ENCODE results near the gene TNFRSF12A.

TNFRSF12A gene

DNA sequence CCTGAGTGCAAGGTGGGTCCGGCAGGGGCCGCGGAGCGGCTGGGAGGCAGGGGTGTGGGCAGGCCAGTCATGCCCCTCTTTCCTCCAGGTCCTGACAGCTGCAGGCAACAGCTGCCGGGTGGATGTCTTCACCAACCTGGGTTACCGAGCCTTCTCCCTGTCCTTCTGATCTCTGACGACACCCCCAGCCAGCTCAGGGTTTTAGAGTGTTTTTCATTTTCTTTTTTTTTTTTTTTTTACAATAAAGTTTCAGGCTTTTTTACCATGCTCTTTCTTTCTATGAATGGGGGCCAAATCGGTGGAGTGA lies 7.3 kb downstream of the TNFRSF12A start:
- no peak for DNase-seq

DNA sequence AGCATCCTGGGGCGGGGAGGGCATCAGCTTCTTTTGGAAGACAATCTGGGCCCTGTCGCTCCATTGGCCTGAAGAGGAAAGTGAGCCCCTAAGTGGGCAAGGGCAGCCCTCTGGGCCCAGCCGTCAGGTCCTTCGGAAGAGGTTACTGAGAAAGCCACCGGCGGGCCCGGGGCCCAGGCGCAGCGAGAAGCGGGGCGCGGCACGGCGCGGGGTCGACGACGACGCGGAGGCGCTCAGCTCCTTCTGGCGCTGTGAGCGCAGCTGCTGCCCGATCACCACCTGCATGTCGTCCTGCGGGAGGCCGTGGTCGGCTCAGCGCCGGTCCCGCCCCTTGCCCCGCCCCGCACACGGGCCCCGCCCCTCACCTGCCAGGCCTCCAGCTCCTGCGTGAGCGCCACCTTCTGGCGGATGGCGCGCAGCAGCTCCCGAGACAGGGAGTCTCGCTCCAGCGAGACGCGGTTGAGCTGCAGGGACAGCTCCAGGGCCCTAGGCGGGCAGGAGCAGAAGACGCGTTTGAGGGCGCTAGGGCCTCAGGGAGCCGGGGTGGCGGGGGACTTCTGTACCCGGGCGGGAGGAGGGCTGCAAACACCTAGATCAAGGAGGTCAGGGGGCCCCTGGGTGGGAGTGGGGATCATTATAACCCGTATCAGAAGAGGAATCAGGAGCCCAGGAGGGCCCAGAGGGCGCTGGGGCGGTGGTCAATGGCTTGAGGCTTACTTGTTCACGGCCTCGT lies 8.0 kb downstream of the TNFRSF12A start:
- no peak for DNase-seq

DNA sequence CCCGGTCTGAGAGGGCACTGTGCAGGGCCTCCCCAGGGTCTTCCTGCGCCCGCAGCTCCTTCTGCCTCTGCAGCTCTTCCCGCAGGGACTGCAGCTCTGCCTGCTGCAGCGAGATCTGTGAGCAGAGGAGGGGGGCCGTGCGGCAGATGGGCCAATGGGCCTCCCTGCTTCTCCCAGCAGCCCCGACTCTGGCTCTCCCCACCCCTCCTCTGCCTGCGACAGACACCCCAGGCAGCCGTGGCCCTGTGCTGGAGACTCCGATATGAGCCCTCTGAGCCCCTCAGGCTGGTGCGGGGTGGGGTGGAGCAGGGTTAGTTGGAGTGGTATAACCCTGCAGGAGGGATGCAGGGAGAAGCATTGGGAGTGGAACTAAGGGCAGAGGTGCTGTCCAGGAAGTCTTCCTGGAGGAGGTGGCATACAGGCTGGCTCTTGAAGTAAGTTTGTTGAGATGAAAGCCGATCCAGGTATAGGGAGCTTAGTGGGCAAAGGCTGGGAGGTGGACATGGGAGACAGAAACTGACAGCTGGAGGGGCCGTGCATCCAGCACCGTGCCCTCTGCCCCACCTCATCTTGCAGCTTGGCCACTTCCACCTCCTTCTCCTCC lies 8.7 kb downstream of the TNFRSF12A start:
- DNase-seq = no peak

DNA sequence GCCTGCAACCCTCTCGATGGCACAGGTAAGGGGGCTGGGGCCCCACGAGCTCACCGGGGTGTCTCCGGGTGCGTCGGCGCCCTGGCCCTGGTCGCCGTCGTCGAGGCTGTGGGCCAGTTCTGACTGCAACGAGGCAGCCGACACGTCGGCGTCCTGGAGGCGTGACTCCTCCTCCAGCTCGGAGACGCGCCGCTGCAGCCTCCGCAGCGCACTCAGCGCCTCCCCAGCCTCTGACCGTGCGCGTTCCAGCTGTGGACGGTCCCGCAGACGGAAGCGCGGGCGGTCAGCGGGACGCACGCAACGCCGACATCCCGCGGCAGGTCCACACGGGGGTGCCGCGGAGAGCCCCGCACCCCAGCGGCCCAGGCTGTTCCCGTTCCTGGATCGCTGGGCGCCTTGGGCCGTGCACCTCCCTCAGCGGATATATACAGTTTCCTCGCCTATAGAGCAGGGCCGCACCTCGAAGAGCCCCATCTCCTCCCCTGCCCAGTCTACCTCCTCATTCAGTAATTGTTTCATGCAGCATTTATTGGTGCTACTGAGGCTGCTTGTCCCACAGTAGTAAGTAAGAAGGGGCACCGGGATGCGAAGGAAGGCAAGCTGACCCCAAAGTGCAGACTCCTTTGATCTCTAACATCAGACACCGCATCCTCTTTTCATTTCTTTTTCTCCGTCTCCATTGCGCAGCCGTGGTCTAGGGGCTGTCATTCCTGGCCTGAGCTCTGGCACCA lies 9.5 kb downstream of the TNFRSF12A start:
- DNase-seq = no peak

- no peak for DNase-seq
Measured at GRCh38 chr16:3030222-3031212, 10.3 kb downstream of the TNFRSF12A start.

- no peak for DNase-seq
Measured at GRCh38 chr16:3032624-3033023, 12.5 kb downstream of the TNFRSF12A start.

DNA sequence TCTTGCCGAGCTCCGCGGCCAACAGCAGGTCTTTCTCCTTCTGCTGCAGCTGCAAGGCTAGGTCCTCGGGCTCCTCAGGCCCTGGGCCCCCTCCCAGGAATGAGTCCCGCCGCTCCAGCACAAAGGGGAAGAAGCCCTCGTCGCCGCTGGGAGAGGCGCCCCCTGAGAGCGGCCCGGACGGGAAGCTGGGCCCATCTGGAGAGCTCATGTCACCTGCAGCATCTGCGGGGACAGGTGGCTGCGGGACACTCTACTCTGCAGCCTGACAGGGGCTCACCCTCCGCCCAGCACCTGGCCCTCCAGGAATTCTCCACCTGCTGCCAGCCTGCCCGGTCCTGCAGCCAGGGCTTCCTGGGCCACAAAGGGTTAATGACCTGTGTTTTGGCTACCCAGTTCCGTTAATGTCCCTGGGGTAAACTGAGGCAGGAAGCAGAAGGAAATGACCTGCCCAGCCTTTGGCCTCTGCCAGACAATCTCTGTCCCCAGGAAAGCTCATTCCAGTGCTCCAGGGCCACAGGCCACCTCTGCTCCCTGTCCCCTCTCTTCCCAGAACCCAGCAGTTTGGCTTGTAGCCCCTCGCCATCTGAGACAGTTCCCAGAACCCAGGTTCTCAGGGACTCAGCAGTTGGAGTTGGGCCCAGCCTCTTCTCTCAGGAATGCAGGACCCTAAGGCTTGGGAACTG lies 15.3 kb downstream of the TNFRSF12A start:
- no peak for DNase-seq

- no peak for DNase-seq
Measured at GRCh38 chr16:3035972-3036725, 16.0 kb downstream of the TNFRSF12A start.

DNA sequence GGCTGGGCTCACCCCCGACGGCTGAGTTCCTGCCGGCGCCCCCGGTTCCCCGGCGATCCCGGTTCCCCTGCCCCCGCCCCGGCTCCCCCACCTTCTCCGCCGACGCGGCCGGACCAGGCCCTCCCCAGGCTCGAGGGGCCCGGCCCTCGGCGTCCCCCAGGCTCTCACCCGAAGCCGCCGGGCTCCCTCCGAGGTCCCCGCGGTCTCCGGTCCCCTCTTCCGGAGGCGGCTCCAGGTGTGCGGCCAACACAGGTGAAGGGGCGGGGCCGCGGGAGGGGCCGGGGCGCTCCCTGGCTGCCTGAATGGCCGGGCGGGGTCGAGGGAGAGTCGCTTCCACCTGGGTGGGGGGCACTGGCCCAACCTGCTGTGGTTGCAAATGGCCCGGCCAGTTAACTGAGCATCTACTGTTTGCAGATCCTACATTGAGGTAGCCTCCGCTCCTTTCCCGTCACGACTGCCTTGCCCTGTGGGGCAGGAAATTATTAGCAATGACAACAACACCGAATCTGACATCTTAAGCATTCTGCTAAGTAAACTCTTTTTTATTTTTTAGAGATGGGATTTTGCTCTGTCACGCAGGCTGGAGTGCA lies 16.7 kb downstream of the TNFRSF12A start, which contains the start of gene BICDL2:
Gene BICDL2 (minus strand): TSS at position 219 of the 590 bp plus-strand sequence. CDS start 1,448 bp downstream, outside the sequence.
- no peak for DNase-seq

DNA sequence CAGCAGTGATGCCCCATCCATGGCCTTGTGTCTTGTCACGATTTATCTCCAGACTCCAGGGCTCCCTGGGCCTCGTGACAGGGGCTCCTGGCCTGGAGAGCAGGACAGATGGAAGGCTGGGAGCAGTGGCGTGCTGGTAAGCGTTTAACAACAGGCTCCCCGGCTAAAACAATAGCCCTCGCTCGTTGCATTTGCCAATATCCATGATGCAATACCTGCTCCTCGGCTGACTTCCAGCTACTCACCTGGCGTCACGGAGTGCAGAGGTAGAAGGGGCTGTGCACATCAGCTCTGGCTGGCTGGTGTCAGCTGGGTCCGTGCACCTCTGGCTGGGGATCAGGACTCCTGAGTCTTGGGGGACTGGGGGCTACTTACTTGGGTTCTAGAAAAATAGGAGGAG lies 18.1 kb downstream of the TNFRSF12A start:
- no peak for DNase-seq

GRCh38 chr16:3038896-3039295 lies 18.7 kb downstream of the TNFRSF12A start:
- DNase-seq = no peak

DNA sequence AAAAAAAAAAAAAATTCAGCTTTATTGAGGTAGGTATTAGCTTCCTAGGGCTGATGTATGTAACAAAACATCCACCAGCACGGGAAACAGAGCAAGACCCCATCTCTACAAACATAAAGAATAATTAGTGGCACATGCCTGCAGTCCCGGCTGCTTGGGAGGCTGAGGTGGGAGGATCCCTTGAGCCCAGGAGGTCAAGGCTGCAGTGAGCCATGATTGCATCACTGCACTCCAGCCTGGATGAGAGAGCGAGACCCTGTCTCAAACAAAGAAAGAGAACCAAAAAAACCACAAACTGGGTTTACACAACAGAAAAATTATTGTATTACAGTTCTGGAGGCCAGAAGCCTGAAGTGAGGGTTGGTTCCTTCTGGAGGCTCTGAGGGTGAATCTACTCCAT lies 22.2 kb downstream of the TNFRSF12A start:
- DNase-seq = no peak

DNA sequence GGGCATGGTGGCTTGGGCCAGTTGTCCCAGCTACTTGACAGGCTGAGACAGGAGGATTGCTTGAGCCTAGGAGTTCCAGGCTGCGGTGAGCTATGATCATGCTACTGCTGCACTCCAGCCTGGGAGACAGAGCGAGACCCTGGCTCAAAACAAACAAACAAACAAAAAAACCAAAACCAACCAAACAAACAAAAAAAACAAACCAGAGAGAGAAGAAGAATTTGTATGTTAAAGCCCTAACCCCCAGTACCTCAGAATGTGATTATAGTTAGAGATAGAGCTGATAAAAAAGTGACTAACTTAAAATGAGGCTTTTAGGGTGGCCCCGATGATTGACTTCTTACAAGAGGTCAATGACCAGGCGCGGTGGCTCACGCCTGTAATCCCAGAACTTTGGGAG lies 24.5 kb downstream of the TNFRSF12A start:
- no peak for DNase-seq

- no peak for DNase-seq
Measured at GRCh38 chr16:3045758-3046640, 25.8 kb downstream of the TNFRSF12A start, which contains the start of gene MMP25. MMP25 (plus strand) TSS chr16:3046561; CDS start chr16:3046918, 357 bp downstream.

DNA sequence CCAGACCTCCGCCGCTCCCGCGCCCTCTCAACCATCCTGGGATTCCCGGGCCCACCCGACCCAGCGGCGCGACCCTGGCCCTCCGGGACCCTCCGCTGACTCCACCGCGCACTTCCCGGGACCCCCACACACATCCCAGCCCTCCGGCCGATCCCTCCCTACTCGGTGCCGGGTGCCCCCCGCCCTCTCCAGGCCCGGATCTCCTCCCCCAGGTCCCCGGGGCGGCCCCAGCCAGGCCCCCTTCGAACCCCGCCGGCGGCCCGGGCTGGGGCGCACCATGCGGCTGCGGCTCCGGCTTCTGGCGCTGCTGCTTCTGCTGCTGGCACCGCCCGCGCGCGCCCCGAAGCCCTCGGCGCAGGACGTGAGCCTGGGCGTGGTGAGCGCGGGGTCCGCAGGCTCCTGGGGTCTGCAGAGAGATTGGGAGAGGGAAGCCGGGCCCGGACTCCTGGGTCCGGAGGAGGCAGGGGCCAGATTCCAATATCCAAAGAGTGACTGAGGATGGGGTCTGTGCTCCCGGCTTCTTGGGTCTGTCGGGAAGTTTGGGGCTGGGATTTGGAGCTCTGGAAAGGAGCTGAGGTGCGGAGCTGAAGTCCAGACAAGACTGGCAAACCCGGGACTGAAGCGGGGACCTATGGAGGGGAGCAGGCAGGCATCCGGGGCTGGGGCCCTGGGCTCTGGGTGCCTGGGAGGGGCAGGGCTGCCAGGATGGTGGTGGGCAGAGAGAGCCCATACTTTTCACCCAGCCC lies 26.6 kb downstream of the TNFRSF12A start:
- DNase-seq = no peak

- no peak for DNase-seq
Measured at GRCh38 chr16:3047387-3047720, 27.2 kb downstream of the TNFRSF12A start.

GRCh38 chr16:3049921-3050481 lies 29.8 kb downstream of the TNFRSF12A start:
- DNase-seq = no peak

DNA sequence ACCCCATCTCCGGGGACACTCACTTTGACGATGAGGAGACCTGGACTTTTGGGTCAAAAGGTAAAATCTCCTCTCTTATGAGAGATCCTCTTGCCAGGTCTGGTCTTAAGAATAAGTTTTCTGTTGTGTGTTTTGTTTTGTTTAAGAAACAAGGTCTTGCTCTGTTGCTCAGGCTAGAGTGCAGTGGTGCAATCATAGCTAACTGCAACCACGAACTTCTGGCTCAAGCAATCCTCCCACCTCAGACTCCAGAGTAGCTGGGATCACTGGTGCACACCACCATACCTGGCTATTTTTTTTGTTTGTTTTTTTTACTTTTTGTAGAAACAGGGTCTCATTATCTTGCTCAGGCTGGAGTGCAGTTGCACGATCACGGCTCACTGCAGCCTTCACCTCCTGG lies 30.3 kb downstream of the TNFRSF12A start:
- DNase-seq = no peak

GRCh38 chr16:3051009-3051408 lies 30.8 kb downstream of the TNFRSF12A start:
- no peak for DNase-seq

Measured in NCI-H510A (cell line).